ENCODE data around the gene GIGYF2. TPM values are rescaled to one million over a fixed set of nuclear protein-coding genes. Genes with fewer than 3 reads are reported as not detected.
"Not testable (repeated sequence)": the region's sequence is repeated elsewhere in the genome, so short reads cannot be mapped to it uniquely, and the experiment has no call there.

Gene GIGYF2
- total and polyA plus RNA-seq, 5 donors from 2014 or later = 15.2 to 75.6 (median 19.3) TPM

- Histone ChIP-seq H3K27ac (ENCODE audit: insufficient read depth, low read length, poor library complexity, severe bottlenecking) (no peak overlapping the region), H3K9me3 (ENCODE audit: control insufficient read depth in 2 of 2, low read length in 2 of 2) (no peaks in the 10 kb centered on the region), H3K4me1 (ENCODE audit: control insufficient read depth, insufficient read depth, low read length, poor library complexity, severe bottlenecking) (no peaks in the 10 kb centered on the region), H3K36me3 (ENCODE audit: control insufficient read depth, insufficient read depth, low read length) (no peaks in the 10 kb centered on the region), H3K4me3 (ENCODE audit: low read depth, low read length) (no peak overlapping the region), H3K27me3 (ENCODE audit: control insufficient read depth, insufficient read depth, low read length) (no peaks in the 10 kb centered on the region)
- no peak for ATAC-seq (ENCODE audit: low read depth in 2 of 2)
- no peaks in the 10 kb centered on the region for H3K36me3 Mint-ChIP-seq
- no peak overlapping the region for H3K4me3 Mint-ChIP-seq
- H3K27ac Mint-ChIP-seq = no peak overlapping the region
- DNase-seq = no peak
- no peaks in the 10 kb centered on the region for H3K4me1 Mint-ChIP-seq
- no peaks in the 10 kb centered on the region for H3K27me3 Mint-ChIP-seq
- no peaks in the 10 kb centered on the region for H3K9me3 Mint-ChIP-seq
Observed at GRCh38 chr2:232900811-232901735, 203.9 kb downstream of the GIGYF2 start.

DNA sequence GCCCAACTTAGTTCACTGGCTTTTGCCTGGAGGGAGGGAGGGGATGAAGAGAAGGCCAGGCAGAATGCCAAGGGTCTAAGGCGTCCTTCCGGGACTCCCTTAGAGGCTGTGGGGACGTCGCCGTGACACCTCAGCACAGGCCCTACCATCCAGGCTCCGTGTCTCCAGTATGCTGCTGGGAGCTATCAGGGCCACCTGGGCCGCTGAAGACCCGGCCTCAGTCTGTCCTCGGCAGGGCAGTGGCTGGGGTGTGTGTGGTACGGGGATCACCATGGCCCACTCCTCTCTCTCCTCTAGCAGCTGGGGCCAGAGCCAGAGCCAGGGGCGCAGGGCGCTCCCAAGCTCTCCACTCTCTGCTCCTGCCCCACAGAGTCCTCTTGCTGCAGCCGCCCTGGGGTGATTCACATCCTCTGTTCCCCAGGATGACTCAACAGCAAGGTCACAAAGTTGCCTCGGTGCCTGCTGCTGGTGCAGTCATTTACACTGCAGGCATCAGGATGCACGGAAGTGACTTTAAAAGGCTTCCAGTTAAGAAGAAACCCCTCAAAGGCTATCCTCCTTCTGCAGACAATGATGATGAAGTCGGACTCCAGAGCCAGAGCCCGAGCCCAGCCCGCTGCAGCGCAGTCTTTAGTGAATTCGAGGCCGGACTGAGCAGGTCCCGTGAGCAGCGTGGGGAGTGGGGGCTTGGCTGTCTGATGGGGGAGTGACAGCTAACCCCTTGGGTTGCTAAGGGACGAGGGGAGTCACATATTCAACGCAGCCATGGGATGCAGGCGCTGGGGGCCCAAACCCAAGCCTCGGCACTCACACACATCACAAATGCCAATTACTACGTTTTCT is 204.8 kb downstream of the GIGYF2 start:
- H3K27me3 Mint-ChIP-seq = no peaks in the 10 kb centered on the region
- no peaks in the 10 kb centered on the region for H3K36me3 Mint-ChIP-seq
- H3K27ac Mint-ChIP-seq = no peak overlapping the region
- Histone ChIP-seq H3K4me3 (ENCODE audit: low read depth, low read length) (no peak overlapping the region), H3K4me1 (ENCODE audit: control insufficient read depth, insufficient read depth, low read length, poor library complexity, severe bottlenecking) (no peaks in the 10 kb centered on the region), H3K27me3 (ENCODE audit: control insufficient read depth, insufficient read depth, low read length) (no peaks in the 10 kb centered on the region), H3K27ac (ENCODE audit: insufficient read depth, low read length, poor library complexity, severe bottlenecking) (no peak overlapping the region), H3K9me3 (ENCODE audit: control insufficient read depth in 2 of 2, low read length in 2 of 2) (no peaks in the 10 kb centered on the region), H3K36me3 (ENCODE audit: control insufficient read depth, insufficient read depth, low read length) (no peaks in the 10 kb centered on the region)
- H3K9me3 Mint-ChIP-seq = no peaks in the 10 kb centered on the region
- DNase-seq (no peak), ATAC-seq (ENCODE audit: low read depth in 2 of 2) (no peak)
- no peak overlapping the region for H3K4me3 Mint-ChIP-seq
- no peaks in the 10 kb centered on the region for H3K4me1 Mint-ChIP-seq

GRCh38 chr2:232903989-232904388 is 206.9 kb downstream of the GIGYF2 start:
- Mint-ChIP-seq H3K4me1 (no peaks in the 10 kb centered on the region), H3K27ac (no peak overlapping the region), H3K27me3 (peaks cover 7% of the 10 kb centered on the region), H3K36me3 (no peaks in the 10 kb centered on the region), H3K4me3 (no peak overlapping the region), H3K9me3 (no peaks in the 10 kb centered on the region)
- Histone ChIP-seq H3K4me3 (ENCODE audit: low read depth, low read length) (no peak overlapping the region), H3K4me1 (ENCODE audit: control insufficient read depth, insufficient read depth, low read length, poor library complexity, severe bottlenecking) (no peaks in the 10 kb centered on the region), H3K27me3 (ENCODE audit: control insufficient read depth, insufficient read depth, low read length) (no peaks in the 10 kb centered on the region), H3K27ac (ENCODE audit: insufficient read depth, low read length, poor library complexity, severe bottlenecking) (no peak overlapping the region), H3K9me3 (ENCODE audit: control insufficient read depth in 2 of 2, low read length in 2 of 2) (no peaks in the 10 kb centered on the region), H3K36me3 (ENCODE audit: control insufficient read depth, insufficient read depth, low read length) (no peaks in the 10 kb centered on the region)
- no peak for DNase-seq
- ATAC-seq (ENCODE audit: low read depth in 2 of 2) = no peak

- not testable (repeated sequence) for H3K27me3 ChIP-seq (ENCODE audit: control insufficient read depth, insufficient read depth, low read length); H3K36me3 Mint-ChIP-seq; H3K4me1 ChIP-seq (ENCODE audit: control insufficient read depth, insufficient read depth, low read length, poor library complexity, severe bottlenecking); H3K4me3 ChIP-seq (ENCODE audit: low read depth, low read length); H3K4me3 Mint-ChIP-seq; H3K27ac ChIP-seq (ENCODE audit: insufficient read depth, low read length, poor library complexity, severe bottlenecking); ATAC-seq (ENCODE audit: low read depth in 2 of 2); H3K27ac Mint-ChIP-seq; H3K4me1 Mint-ChIP-seq; H3K36me3 ChIP-seq (ENCODE audit: control insufficient read depth, insufficient read depth, low read length); DNase-seq
- Mint-ChIP-seq H3K9me3 (peaks cover 0 to 12% (median 5%) of the 10 kb centered on the region in 7 donors), H3K27me3 (peaks cover 22% of the 10 kb centered on the region)
- H3K9me3 ChIP-seq (ENCODE audit: control insufficient read depth in 2 of 2, low read length in 2 of 2) = peaks cover 10 to 11% of the 10 kb centered on the region in 2 experiments
Observed at GRCh38 chr2:232906867-232907717, 210.0 kb downstream of the GIGYF2 start.

- not testable (repeated sequence) for H3K36me3 ChIP-seq (ENCODE audit: control insufficient read depth, insufficient read depth, low read length); H3K27me3 ChIP-seq (ENCODE audit: control insufficient read depth, insufficient read depth, low read length); H3K4me3 ChIP-seq (ENCODE audit: low read depth, low read length); H3K4me1 ChIP-seq (ENCODE audit: control insufficient read depth, insufficient read depth, low read length, poor library complexity, severe bottlenecking); H3K27ac Mint-ChIP-seq; ATAC-seq (ENCODE audit: low read depth in 2 of 2); H3K4me3 Mint-ChIP-seq; H3K4me1 Mint-ChIP-seq; H3K27ac ChIP-seq (ENCODE audit: insufficient read depth, low read length, poor library complexity, severe bottlenecking); DNase-seq; H3K36me3 Mint-ChIP-seq
- peaks cover 25% of the 10 kb centered on the region for H3K27me3 Mint-ChIP-seq
- H3K9me3 Mint-ChIP-seq = peaks cover 0 to 12% (median 9%) of the 10 kb centered on the region in 7 donors
- H3K9me3 ChIP-seq (ENCODE audit: control insufficient read depth in 2 of 2, low read length in 2 of 2) = peaks cover 15% of the 10 kb centered on the region in 2 experiments
Observed at GRCh38 chr2:232907718-232908085, 210.6 kb downstream of the GIGYF2 start.

- Histone ChIP-seq H3K9me3 (ENCODE audit: control insufficient read depth in 2 of 2, low read length in 2 of 2) (peaks cover 15% of the 10 kb centered on the region in 2 experiments), H3K36me3 (ENCODE audit: control insufficient read depth, insufficient read depth, low read length) (no peaks in the 10 kb centered on the region), H3K4me1 (ENCODE audit: control insufficient read depth, insufficient read depth, low read length, poor library complexity, severe bottlenecking) (no peaks in the 10 kb centered on the region), H3K4me3 (ENCODE audit: low read depth, low read length) (no peak overlapping the region), H3K27me3 (ENCODE audit: control insufficient read depth, insufficient read depth, low read length) (peaks cover 3% of the 10 kb centered on the region), H3K27ac (ENCODE audit: insufficient read depth, low read length, poor library complexity, severe bottlenecking) (no peak overlapping the region)
- Mint-ChIP-seq H3K4me1 (no peaks in the 10 kb centered on the region), H3K4me3 (no peak overlapping the region), H3K27ac (no peak overlapping the region), H3K9me3 (peaks cover 3 to 15% (median 12%) of the 10 kb centered on the region in 7 donors), H3K36me3 (no peaks in the 10 kb centered on the region), H3K27me3 (peaks cover 25% of the 10 kb centered on the region)
- ATAC-seq (ENCODE audit: low read depth in 2 of 2) (no peak), DNase-seq (no peak)
Observed at GRCh38 chr2:232908695-232909094, 211.6 kb downstream of the GIGYF2 start.
